NT2/D1 (cell line): Measurements from ENCODE around the gene LBP.

Experiments used
- DNase-seq: peaks from one replicate; pipeline ENCODE4 v3.0.0-alpha.2; 2011; ENCODE audit warnings: low read depth, low spot score
- H3K27me3 ChIP-seq: 2 replicates; pipeline ENCODE4 v1.6.0; 2011; ENCODE audit warnings: mild to moderate bottlenecking; ENCODE audit not compliant: insufficient read length, insufficient read depth
- H3K36me3 ChIP-seq: 2 replicates; pipeline ENCODE4 v1.6.1; 2011; ENCODE audit warnings: mild to moderate bottlenecking, low read length, mixed read lengths; ENCODE audit not compliant: insufficient read depth, insufficient read length
- H3K4me1 ChIP-seq: 2 replicates; pipeline ENCODE4 v1.5.1; 2011; ENCODE audit not compliant: insufficient read depth, insufficient read length
- H3K4me3 ChIP-seq: 2 replicates; pipeline ENCODE4 v1.5.1; 2011; ENCODE audit warnings: low read depth; ENCODE audit not compliant: insufficient read length
- H3K9ac ChIP-seq: 2 replicates; pipeline ENCODE4 v1.6.0; 2011; ENCODE audit warnings: low read depth; ENCODE audit not compliant: insufficient read length
- H3K9me3 ChIP-seq: 2 replicates; pipeline ENCODE4 v1.5.1; 2011; ENCODE audit warnings: mild to moderate bottlenecking, low read length; ENCODE audit not compliant: insufficient read depth
- SUZ12 ChIP-seq: IDR thresholded peaks from 2 replicates; pipeline ENCODE4 v1.6.1; 2011; ENCODE audit not compliant: insufficient read length, insufficient read depth; ENCODE audit errors: extremely low read depth
- YY1 ChIP-seq: IDR thresholded peaks from 2 replicates; pipeline ENCODE4 v1.6.1; 2011; ENCODE audit not compliant: insufficient read length, insufficient read depth
- ZNF274 ChIP-seq: IDR thresholded peaks from 2 replicates; pipeline ENCODE4 v1.6.1; 2011; ENCODE audit warnings: mild to moderate bottlenecking, low read depth, low read length

Gene LBP

DNA sequence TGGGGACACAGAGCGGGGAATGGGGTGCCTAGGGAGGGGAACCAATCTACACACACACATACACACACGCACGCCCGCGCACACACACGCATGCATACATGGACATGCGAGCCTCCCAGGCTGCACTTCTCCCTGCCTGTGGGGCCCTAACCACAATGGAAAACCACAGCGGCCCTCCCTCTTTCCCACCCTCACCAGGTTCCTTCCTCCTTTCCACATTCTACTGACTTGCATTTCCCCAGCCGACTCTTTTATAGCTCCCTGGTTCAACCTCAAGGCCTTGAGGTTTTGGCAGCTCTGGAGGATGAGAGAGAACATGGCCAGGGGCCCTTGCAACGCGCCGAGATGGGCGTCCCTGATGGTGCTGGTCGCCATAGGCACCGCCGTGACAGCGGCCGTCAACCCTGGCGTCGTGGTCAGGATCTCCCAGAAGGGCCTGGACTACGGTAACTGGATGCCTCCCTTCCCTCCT is 42.3 kb upstream of the LBP start, which contains the start of gene BPI:
TSS of gene BPI (plus strand) at position 249 of the 472 bp plus-strand sequence. CDS start at position 317, 68 bp downstream.
- H3K27me3 ChIP-seq, result peaks cover 3% of the 10 kb centered on the region
- DNase-seq, result no peak

DNA sequence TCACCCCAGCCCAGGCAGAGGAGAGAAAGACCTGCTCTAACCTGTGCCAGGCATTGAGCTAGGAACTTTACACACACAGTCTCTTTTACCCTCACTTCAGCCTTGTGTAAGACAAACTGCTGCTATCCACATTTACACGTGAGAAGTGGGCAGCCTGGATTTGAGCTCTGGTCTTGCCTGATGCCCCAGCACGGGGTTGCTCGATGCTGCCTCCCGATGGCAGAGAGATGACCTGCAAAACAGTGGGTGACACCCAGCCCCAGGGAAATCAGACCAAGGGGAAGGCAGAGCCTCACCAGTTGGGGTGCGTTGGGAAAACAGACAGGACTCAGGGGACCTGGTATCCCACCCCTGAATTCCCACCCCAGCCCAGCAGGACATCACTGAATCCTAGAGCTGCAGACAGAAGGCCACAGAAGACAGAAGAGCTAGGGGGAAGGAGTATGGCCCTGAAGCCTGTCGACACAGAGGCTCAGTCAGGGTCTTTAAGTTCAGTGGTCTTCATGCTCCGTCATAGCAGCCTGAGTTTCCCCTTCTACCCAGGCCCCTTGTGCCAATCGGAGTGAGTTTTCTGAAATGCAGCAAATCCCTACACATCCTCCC is 41.3 kb upstream of the LBP start:
- Histone ChIP-seq H3K9ac (no peak overlapping the region), H3K9me3 (peaks cover 10% of the 10 kb centered on the region; the same call in 1 of the 2 replicates), H3K4me3 (no peak overlapping the region), H3K27me3 (peaks cover 3% of the 10 kb centered on the region), H3K4me1 (peaks cover 2% of the 10 kb centered on the region), H3K36me3 (no peaks in the 10 kb centered on the region)
- TF ChIP-seq YY1, result no peak
- TF ChIP-seq ZNF274, result no peak
- TF ChIP-seq SUZ12, result no peak
- DNase-seq, result peak; percentile 27

More for the DNA sequence above, 42.3 kb upstream of the LBP start, which contains the start of gene BPI:
- no peak for TF ChIP-seq ZNF274
- peaks cover 6% of the 10 kb centered on the region; the same call in 1 of the 2 replicates for H3K9me3 ChIP-seq
- peaks cover 5% of the 10 kb centered on the region for H3K4me1 ChIP-seq
- no peak within 1 kb of the TSS for H3K9ac ChIP-seq
- no peak within 1 kb of the TSS for H3K4me3 ChIP-seq
- no peaks in the 10 kb centered on the region for H3K36me3 ChIP-seq

DNA sequence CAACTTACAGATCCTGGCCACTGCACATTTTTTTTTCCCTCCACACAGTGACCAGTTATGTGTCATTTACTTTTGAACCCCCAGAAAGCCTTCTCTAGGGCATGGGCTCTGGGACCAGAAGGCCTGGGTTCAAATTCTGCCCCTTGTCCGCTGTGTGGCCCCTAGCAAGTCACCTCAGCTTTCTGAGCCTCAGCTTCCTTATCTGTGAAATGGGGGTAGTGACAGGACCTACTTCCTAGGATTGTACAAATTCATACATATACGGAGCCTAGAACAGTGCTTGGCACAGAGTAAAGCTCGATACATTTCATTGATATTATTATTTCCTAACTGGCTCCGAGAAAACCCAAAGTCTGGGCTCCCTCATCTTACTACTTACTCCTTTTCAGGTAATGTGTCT is 40.7 kb upstream of the LBP start:
- Histone ChIP-seq H3K4me1 (peaks cover 2% of the 10 kb centered on the region), H3K9me3 (peaks cover 10% of the 10 kb centered on the region; the same call in 1 of the 2 replicates), H3K9ac (no peak overlapping the region), H3K4me3 (no peak overlapping the region), H3K36me3 (no peaks in the 10 kb centered on the region), H3K27me3 (peaks cover 3% of the 10 kb centered on the region)
- no peak for DNase-seq
- no peak for TF ChIP-seq ZNF274
- TF ChIP-seq SUZ12, result no peak

DNA sequence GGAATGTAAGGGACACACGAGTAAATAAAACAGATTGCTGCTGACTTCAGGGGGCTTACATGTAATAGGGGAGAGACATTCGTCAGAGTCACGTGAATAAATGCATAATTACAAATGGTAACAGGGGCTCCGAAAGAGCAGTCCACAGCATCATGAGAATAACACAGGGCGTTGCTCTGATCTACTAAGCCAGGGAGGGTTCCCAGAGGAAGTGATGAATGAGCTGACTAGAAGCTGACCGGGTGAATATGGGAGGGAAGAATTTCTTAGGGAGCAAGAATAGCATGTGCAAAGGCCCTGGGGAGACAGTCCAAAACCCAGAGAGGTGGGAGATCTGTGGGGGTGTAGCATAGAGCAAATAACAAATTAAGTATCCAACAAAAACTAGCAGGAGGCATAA is 39.9 kb upstream of the LBP start:
- DNase-seq, result no peak
- no peak for TF ChIP-seq ZNF274
- TF ChIP-seq YY1, result no peak
- no peak for TF ChIP-seq SUZ12

DNA sequence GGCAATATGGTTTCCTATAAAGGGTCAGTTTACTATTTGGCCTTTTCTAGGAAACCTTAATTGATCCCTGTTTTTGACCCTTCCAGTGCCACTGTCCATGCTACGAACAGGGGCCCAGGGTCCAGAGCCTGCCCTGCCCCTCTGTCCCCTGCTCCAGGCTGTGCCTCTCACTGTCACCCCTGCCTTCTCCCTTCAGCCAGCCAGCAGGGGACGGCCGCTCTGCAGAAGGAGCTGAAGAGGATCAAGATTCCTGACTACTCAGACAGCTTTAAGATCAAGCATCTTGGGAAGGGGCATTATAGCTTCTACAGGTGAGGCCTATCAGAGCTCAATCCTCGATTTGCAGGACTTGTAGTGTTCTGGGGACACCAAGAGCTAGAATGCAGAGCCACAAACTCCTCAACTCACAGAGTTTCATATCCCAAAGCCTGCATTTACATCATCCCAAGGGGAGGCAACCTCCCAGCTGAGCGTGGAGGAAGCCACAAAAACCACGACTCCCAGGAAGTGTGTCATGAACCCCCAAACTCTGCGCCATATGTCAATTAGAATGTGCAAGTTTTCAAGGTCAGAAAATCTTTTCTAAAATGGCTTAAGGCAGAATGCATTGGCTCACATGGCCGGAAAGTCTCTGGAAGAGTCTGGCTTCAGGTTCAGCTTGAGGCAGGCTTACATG is 38.8 kb upstream of the LBP start:
- H3K9ac ChIP-seq, result no peak overlapping the region
- TF ChIP-seq SUZ12, result no peak
- no peak for TF ChIP-seq ZNF274
- no peak for TF ChIP-seq YY1
- H3K4me3 ChIP-seq, result no peak overlapping the region
- H3K9me3 ChIP-seq, result peaks cover 10% of the 10 kb centered on the region; the same call in 1 of the 2 replicates
- peaks cover 3% of the 10 kb centered on the region for H3K27me3 ChIP-seq
- H3K4me1 ChIP-seq, result peaks cover 6% of the 10 kb centered on the region
- no peaks in the 10 kb centered on the region for H3K36me3 ChIP-seq
- DNase-seq, result no peak

More for the DNA sequence above, 39.9 kb upstream of the LBP start:
- peaks cover 3% of the 10 kb centered on the region for H3K27me3 ChIP-seq
- no peak overlapping the region for H3K4me3 ChIP-seq
- H3K4me1 ChIP-seq, result peaks cover 2% of the 10 kb centered on the region
- H3K36me3 ChIP-seq, result no peaks in the 10 kb centered on the region
- H3K9ac ChIP-seq, result no peak overlapping the region
- peaks cover 10% of the 10 kb centered on the region; the same call in 1 of the 2 replicates for H3K9me3 ChIP-seq

DNA sequence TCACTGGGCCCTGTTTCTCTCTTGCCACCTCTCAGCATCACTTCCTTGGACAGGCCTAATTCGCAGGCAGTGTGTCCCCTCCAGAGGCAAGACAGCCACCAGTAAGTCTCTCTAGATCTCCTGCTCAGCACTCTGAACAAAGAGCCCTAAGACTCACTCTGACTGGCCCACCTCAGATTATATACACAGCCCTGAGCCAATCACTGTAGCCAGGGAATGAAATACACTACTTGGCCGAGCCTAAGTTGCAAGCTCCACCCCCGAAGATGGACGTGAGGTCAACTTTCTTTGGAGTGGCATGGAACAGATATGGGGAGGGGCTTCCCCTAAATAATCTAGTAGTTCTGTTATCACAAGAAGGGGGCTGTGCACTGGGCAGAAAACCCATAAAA is 38.2 kb upstream of the LBP start:
- TF ChIP-seq SUZ12 (no peak), ZNF274 (no peak), YY1 (no peak)
- no peak for DNase-seq
- H3K9me3 ChIP-seq, result peaks cover 10% of the 10 kb centered on the region; the same call in 1 of the 2 replicates

DNA sequence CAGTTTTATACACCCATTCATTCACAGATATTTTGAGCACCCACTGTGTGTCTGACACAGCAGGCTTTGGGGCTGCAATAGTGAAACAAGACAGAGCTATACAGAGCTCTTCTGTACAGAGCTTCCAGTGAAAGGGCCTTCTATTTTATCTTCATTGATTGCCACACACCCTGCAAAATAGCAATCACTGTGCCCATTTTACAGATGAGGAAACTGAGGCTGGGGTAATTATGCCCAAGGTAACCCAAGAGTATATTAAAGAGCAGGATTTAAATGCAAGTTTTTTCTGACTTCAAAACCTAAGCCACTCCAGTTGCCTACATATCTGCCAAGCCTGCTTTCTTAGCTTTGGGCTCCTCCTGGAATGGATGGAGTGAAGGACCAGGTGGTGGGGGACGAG is 37.8 kb upstream of the LBP start:
- peaks cover 6% of the 10 kb centered on the region for H3K4me1 ChIP-seq
- no peaks in the 10 kb centered on the region for H3K27me3 ChIP-seq
- H3K9ac ChIP-seq, result no peak overlapping the region
- no peaks in the 10 kb centered on the region for H3K36me3 ChIP-seq
- no peak for DNase-seq
- H3K4me3 ChIP-seq, result no peak overlapping the region
- H3K9me3 ChIP-seq, result peaks cover 10% of the 10 kb centered on the region; the same call in 1 of the 2 replicates
- TF ChIP-seq ZNF274, result no peak
- TF ChIP-seq YY1, result no peak
- no peak for TF ChIP-seq SUZ12

More for the DNA sequence above, 38.2 kb upstream of the LBP start:
- Histone ChIP-seq H3K27me3 (no peaks in the 10 kb centered on the region), H3K4me3 (no peak overlapping the region), H3K4me1 (peaks cover 6% of the 10 kb centered on the region), H3K36me3 (no peaks in the 10 kb centered on the region), H3K9ac (no peak overlapping the region)
